GM21381 (cell line): Measurements from ENCODE around the gene NTSR2.

Source experiments
- ATAC-seq: cut with Tn5 transposase; IDR thresholded peaks from one replicate; pipeline ENCODE4 v1.9.1; 2021; ENCODE audit warnings: mild to moderate bottlenecking, moderate library complexity; ENCODE audit not compliant: unreplicated experiment

The NTSR2 gene

GRCh38 chr2:11631462-11631861 is 38.5 kb downstream of the NTSR2 start:
- ATAC-seq, result no peak

DNA sequence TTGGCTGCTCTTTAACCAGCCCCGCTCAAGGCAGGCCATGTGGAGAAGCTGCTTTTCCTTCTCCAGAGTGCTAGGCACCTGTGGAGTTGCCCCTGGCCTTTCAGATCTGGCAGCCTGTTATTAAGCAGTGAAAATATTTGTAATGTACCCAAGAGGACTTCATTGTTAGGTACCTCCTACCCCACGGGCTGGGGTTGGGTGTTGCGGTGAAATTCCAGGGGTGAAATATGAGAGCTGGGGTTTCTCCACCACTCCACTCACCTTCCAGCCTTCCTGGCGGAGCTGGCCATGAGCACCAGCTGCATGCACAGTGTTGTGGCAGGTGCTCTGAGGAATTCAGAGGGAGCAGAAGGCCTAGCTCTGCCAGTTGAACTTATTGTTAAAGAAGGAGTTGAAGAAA is 39.1 kb downstream of the NTSR2 start:
- ATAC-seq, result no peak

- ATAC-seq, result no peak
These were observed 40.1 kb downstream of the NTSR2 start for GRCh38 chr2:11629851-11630250.

GRCh38 chr2:11629215-11629614 is 40.8 kb downstream of the NTSR2 start:
- no peak for ATAC-seq

DNA sequence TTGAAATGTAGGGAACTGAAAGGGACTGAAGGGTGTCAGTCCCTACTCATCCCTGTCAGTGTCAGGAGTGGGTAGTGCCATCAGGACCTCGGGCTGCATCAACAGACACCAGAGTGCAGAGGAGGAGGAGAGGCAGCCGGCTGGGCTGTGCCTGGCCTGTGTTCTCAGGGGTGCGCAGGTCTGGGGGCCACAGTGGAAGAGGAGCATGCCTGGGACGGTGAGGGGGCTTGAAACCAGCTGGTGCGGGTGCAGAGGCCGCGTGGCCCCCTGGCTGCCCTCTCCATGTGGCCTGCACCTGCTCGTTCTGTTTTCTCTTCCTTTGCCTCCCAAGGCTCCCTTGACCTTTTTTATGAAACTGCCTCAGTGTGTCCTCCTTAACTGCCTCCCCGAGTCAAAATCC is 41.3 kb downstream of the NTSR2 start:
- ATAC-seq, result no peak

GRCh38 chr2:11625671-11626070 is 44.3 kb downstream of the NTSR2 start:
- ATAC-seq, result no peak

DNA sequence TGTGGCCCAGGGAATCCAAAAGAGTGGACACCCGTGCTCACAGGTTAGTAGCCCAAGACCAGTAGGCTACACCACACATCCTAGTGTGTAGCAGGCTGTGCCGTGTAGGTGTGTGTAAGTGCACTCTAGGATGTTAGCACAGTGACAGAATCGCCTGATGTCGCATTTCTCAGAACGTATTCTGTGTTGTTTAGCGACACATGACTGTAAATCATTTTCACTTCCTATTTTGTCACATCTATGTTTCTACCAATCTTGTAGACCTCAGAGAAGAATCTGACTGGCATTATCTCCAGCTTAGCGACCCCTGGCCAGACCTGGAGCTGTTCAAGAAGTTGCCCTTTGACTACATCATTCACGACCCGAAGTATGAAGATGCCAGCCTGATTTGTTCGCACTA is 45.1 kb downstream of the NTSR2 start:
- ATAC-seq, result no peak

- ATAC-seq, result no peak
These were observed 47.4 kb downstream of the NTSR2 start for GRCh38 chr2:11622611-11623010.

- ATAC-seq, result no peak
These were observed 48.6 kb downstream of the NTSR2 start for GRCh38 chr2:11621410-11621809.

- no peak for ATAC-seq
These were observed 51.3 kb downstream of the NTSR2 start for GRCh38 chr2:11618708-11619062.

DNA sequence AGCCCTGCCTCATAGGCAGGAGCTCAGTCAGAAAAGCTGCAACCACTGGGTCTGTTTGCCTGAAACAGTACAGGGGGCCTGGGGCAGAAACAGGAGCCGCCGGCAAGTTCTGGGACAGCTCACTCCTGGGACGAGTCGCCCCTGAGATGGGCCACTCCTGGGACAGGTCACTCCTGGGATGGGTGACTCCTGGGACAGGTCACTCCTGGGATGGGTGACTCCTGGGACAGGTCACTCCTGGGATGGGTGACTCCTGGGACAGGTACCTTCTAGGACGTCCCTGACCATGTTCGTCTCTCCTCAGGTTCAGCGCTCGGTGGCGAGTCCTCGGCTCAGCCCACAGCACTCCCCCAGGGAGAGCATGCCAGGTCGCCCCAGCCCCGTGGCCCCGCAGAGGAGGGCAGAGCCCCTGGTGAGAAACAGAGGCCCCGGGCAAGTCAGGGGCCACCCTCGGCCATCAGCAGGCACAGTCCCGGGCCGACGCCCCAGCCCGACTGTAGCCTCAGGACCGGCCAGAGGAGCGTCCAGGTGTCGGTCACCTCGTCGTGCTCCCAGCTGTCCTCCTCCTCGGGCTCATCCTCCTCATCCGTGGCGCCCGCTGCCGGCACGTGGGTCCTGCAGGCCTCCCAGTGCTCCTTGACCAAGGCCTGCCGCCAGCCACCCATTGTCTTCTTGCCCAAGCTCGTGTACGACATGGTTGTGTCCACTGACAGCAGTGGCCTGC is 51.8 kb downstream of the NTSR2 start:
- ATAC-seq, result no peak

- ATAC-seq, result no peak
These were observed 52.5 kb downstream of the NTSR2 start for GRCh38 chr2:11617527-11617926.

- ATAC-seq, result no peak
These were observed 53.1 kb downstream of the NTSR2 start for GRCh38 chr2:11616851-11617415.

DNA sequence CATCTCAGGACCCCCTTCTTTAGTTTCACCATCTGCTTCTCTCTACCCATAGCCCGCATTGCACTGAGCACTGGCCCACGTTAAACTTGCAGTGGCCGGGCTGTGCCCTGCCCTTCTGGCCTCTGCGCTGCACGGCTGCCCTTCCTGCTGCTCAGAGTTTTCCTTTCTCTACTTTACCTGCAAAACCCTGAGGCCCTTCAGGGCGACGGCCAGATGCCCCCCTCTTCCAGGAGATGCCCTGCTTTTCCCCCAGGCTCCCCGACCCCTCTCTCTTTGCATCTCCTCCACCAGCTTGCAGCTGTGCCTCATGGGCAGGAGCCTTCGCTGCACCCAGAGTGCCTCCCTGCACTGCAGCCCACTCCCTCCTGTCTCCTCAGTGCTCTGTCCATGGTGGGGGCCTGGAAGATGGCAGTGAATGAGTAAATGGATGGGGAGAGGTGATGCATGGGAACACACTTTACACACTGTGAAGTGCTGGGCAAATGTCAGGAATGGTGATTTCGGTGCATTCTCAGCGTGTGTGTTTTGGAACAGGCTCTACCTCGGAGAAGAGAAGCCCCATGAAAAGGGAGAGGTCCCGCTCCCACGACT is 53.8 kb downstream of the NTSR2 start:
- no peak for ATAC-seq

- ATAC-seq, result no peak
These were observed 54.8 kb downstream of the NTSR2 start for GRCh38 chr2:11615209-11615608.

- no peak for ATAC-seq
These were observed 56.7 kb downstream of the NTSR2 start for GRCh38 chr2:11613297-11613696.

DNA sequence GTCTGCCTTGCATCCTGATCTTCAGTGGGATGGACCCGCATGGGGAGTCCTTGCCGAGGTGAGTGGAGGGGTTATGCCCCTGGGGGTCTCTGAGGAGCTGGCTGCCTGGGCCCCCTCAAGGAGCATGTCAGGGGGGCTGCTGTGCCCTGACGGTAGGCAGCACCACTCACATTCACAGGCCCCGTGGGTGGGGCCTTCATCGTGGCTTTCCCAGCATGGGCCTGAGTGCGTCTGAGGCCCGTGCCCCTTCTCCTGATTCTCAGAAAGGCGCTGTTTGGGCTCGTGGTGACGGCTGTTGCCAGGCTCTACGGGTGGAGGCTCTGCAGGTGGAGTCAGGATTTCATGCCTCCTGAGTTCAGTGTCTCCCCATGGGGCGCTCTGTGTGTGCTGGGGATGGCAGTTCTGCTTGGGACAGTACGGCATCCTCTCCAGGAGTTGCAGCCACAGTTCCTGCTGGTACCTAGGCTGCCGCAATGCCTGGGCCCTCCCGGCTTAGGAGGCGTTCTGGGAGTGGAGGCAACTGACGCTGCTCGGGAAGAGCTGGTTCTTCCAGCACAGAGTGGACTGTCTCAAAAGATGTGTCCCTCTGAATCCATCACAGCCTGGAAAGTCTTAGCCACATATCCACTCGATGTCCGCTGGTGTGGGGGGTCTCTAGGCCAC is 57.3 kb downstream of the NTSR2 start:
- no peak for ATAC-seq

DNA sequence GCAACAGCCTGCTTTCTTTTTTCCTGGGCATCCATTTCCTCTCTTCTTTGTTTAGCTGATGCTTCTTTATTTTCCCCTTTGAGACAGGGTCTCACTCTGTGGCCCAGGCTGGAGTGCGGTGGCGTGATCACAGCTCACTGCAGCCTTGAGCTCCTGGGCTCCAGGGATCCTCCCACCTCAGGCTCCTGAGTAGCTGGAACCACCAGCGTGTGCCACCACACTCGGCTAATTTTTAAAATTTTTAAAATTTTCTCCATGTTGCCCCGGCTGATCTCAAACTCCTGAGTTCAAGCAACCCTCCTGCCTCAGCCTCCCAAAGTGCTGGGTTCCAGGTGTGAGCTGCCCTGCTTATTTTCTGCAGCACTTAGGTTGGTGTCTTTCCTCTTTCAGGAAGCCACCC is 58.7 kb downstream of the NTSR2 start:
- ATAC-seq, result no peak

DNA sequence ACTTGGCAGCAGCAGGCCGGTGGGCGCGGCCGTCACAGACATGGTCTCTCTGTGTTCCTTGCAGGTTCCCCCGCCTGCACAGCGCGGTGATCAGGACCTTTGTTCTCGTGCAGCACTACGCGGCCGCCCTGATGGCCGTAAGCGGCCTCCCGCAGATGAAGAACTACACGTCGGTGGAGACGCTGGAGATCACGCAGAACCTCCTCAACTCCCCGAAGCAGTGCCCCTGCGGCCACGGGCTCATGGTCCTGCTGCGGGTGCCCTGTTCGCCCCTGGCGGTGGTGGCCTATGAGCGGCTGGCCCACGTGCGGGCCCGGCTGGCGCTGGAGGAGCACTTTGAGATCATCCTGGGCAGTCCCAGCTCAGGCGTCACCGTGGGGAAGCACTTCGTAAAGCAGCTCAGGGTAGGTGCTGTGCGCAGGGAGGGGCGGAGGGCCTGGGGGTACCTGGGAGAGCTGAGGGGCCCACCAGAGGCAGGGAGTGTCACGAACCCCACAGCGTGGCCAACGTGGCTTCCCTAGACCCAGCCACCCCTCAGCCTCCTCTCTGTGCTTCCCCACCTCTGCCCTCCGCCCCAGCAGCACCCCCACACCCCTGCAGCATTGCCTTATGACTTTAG is 59.3 kb downstream of the NTSR2 start:
- no peak for ATAC-seq
